ENCODE results near the gene ZNRF3.
"Not testable (repeated sequence)": the region's sequence is repeated elsewhere in the genome, so short reads cannot be mapped to it uniquely, and the experiment has no call there.

The ZNRF3 gene

DNA sequence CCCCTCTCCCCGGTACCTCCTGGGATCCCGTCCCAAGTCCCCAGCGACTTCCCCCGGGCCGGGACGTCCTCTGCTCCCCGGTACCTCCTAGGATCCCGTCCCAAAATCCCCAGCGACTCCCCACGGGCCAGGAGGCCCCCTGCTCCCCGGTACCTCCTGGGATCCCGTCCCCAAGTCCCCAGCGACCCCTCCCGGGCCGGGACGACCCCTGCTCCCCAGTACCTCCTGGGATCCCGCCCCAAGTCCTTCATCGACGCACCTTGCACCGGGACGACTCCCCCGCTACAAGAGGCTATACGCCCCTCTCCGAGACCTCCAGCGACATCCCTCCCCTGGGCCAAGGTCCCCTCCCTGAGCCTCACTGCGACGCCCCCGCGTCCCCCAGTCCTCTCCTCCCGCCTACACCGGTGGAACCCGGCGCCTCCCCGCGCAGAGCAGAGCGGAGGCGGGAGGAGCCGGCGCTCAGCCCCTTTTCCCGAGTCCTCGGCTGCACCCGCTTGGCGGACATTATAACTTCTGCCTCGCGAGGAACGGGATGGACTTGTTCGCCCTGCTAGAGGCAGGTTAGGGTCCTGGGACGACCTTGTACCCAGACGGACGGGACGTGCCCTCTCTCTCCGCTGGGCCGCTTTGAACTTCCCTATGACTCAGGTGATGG, 190.4 kb downstream of the ZNRF3 start:
- DNase-seq: peak; percentile 72

DNA sequence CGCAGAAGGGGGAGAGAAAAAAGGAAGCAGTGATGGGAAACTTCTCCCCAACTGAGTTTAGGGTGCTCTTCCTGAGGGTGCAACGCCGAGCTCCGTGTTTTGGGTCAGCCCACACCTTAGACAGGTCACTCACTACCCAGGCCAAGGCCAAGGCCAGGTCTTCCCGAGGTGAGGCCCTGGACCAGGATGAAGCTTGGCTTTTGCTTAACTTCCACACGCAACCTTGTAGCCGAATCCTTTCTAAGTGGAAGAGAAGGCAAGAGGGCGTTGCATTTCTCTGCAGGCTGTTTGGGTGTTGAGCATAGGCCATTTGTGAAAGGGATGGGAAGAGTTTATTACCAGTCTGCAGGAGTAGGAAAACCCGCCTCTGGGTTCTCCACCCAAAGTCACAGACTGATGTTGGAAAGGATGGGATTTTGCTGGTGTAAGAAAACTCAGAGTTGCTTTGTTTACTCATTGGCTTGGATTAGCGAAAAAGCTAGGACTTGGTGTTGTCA, 191.0 kb downstream of the ZNRF3 start:
- DNase-seq: no peak

DNA sequence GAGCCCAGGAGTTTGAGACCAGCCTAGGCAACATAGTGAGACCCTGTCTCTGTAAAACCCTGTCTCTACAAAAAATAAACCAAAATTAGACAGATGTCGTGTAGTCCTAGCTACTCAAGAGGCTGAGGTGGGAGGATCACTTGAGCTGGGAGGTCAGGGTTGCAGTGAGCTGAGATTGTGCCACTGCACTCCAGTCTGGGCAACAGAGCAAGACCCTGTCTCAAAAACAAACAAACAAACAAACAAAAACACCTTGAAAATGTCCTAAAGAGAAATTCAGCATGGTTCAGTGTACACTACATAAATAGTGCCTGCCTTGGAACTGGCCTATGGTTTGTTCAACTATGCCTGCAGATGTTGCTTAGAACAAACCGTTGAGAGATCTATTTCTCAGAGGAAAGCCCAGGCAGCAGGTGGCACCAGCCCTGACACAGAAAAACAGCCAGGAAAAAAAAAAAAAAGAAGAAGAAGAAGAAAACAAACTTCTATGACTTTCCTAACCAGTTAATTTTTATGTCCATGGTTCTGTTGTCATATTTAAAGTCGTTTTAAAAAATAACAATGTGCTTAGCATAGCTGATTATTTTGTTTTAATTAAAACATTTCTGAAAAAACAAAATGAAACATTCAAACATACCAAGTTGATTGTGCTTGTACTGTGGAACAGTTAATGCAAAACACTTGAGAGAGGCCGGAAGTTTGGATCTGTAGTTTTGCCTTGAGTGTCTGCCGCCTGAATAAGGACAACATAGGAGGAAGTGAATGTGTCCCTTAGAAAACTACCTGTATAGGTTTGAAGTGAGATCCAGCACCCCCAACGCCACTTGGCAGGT, 194.9 kb downstream of the ZNRF3 start:
- DNase-seq: no peak

DNA sequence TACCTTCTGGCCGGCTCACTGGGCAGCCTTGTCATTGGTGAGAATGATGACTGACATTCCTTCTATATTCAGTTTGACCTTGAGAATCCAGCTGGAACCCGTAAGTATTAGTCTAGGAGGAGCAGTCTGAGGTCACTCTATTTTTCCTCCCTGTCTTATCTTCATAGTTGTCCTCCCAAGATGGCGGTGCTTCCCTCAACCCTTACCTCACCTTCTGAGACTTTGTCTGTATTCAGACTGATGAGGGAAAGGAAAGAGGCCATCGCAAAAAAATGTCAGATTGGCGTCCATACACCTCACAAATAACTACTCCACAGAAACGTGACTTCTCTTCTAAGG, 195.5 kb downstream of the ZNRF3 start:
- DNase-seq: no peak

DNA sequence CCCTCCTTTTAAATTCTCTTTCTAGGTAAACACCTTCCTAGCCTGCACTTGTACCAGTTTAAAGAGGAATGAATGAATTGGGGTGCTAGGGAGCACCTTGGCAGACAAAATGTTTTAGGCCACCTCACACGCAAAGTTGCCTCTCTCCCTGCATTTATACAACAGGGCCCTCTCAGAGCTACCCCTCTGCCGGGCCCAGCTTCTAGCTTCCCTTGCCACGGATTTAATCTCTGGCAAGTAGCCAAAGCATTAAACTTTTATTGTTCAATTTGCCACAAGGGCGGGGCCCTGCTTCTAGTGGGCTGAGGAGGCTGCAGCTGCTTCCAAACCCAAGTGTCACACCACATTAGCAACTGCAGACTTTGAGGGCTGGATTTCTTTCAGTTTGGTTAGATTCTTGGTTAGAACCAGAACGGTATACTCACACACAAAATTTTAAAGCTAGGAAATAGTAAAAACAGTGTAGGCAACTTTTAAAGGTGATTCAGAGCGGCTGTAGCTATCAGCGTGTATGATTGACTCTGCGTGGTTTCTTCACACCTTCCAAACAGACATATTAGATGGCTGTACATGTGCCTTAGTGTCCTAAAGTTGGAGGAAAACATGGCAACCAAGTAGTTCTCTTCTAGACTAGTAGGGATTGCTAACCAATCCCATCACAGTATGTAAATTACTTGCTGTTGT, 196.0 kb downstream of the ZNRF3 start:
- peak; percentile 75 for DNase-seq

DNA sequence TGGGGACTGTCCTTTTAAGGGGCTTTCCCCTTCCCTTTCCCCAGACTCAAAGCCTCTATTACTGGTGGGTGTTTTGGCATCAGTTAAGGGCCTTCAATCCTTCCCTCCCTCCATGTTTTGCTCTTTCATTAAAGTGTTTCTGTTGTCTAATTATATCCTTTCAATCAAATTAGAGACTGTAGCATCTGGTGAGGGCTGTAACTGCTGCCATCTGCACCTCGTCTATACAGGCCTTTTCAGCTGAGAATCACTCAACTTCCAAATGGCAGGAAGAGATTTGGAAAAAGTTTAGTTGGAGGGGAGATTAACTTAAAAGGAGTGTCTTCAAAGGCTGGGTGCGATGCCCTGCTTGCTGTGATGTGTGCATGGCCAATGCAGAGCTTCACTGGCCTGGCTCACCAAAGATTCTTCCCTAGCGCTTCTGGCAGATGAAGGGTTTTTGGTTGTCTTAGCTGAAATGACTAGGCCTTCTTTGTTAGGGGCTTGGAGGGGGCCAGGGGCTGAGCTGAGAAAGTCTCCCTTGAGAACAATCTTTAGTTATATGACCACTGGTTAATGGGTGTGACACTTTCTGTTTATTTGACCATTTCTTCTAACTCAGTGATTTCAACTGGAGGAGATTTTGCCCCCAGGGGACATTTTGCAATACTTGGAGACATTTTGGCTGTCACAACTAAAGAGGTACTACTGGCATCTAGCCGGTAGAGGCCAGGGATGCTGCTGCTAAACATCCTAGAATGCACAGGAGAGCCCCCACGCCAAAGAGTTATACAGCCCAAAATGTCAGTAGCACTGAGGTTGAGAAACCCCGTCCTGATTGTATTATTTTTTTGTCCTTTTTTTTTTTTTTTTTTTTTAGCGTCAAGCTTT, 197.0 kb downstream of the ZNRF3 start:
- no peak for DNase-seq

DNA sequence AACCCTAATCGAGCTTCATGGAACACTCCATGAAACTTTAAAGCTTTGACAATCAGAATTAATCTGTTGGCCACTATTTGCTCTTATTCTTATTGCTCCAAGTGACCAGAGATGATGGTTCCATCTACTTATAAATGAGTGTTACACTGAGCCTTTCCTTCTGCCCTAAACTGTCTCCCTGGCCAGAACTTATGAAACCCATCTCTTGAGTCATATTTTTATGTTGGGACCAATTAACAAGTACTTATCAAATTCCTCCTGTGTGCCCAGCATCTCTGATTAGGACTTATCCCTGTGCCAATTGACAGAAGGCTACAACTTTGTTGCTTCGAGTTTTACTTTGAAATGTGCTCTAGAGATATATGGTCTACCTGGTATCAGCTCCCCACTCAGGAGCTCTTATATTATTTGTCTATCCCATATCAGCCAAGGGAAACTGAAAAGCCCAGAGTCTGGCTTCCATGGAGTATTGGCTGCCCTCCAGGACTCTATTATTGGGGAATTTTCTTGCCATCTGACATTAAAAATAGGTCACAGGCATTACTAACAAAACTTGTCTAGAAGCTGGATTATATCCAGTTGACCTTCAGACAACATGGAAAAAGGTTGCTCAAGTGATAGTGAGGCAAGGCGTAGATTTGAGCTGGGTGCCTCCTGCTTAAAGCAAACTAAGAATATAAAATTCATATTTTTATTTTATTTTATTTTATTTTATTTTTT, 198.3 kb downstream of the ZNRF3 start:
- no peak for DNase-seq

DNA sequence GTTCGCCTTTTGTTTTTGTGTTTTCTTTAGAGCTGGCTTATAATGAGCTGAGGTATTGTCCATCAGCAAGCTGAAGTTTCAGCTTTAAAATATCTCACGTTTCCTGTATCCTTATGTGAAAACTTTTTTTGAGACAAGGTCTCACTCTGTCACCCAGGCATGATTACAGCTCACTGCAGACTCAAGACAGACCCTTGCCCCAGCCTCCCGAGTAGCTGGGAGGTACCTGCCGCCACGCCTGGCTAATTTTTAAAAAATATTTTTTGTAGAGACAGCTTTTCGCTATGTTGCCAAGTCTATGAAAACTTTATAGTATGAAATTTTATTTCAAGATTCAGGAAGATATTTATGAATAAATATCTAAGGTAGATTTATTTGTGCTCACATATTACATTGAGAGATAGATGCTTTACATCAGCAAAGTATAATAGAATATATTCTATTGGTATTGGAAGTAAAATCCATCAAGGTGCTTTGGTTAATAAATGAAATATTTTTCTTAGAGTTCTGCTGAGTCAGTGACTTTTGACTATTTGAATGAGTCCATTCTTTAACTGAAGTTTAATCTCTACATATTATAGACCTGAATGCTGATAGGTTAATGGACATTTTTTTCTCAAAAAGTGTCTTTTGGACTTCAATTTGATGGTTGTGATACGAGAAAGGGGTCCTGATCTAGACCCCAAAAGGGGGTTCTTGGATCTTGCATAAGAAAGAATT, 199.6 kb downstream of the ZNRF3 start:
- no peak for DNase-seq

DNA sequence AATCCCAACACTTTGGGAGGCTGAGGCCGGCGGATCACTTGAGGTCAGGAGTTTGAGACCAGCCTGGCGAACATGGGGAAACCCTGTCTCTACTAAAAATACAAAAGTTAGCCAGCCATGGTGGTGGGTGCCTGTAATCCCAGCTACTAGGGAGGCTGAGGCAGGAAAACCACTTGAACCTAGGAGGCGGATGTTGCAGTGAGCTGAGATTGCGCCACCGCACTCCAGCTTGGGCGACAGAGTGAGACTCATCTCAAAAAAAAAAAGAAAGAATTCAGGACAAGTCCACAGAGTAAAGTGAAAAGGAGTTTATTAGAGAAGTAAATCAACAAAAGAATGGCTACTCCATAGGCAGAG, 200.2 kb downstream of the ZNRF3 start:
- DNase-seq: not testable (repeated sequence)

DNA sequence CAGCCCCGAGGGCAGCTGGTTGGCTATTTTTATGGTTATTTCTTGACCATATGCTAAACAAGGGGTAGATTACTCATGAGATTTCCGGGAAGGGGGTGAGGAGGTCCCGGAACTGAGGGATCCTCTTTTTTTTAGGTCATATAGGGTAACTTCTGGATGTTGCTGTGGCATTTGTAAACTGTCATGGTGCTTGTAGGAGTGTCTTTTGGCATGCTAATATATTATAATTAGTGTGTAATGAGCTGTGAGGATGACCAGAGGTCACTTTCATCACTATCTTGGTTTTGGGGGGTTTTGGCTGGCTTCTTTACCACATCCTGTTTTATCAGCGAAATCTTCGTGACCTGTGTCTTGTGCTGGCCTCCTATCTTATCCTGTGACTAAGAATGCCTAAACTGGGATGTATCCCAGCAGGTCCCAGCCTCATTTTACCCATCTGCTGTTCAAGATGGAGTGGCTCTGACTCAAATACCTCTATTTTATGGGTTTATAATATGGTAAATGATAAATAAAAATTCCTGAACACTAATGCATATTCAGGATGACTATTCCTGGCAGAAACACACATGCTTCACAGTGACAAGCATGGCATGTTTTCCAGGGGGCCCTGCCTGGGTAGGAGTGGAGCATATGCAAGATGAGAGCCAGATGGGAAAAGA, 200.7 kb downstream of the ZNRF3 start:
- no peak for DNase-seq

DNA sequence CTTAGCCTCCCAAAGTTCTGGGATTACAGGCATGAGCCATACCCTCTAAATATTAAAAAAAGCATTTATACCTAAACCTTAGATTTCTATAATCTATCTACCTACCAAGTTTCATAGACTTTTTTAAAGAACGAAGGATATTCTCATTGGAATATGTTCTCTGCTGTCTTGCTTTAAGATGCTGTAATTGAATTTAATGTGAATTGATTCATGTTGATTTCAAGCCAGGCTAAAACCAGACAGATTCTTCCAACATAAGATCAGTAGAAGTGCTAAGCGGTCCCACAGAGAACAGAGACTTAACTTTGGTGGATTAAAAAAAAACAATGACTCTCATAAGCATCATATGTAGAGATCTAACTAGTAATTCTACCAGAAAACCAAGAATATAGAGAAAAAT, 203.6 kb downstream of the ZNRF3 start:
- no peak for DNase-seq

DNA sequence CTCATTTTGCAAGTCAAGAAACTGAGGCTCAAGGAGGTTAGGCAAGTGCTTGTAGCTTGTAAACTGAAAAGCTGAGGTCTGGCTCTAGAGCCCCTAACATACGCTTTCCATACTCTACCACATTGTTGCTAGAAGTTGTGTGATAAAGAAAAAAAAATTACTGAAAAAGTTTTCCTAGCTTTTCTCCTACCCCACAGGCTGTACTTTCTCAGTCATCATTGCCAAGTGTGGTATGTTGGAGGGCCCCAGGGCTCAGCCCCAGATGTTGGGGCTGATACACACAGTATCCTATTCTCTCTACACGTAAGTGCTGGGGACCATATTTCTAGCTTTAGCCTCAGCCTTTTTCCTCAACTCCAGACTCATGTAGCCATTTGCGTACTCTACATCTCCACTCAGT, 205.4 kb downstream of the ZNRF3 start:
- DNase-seq: no peak

DNA sequence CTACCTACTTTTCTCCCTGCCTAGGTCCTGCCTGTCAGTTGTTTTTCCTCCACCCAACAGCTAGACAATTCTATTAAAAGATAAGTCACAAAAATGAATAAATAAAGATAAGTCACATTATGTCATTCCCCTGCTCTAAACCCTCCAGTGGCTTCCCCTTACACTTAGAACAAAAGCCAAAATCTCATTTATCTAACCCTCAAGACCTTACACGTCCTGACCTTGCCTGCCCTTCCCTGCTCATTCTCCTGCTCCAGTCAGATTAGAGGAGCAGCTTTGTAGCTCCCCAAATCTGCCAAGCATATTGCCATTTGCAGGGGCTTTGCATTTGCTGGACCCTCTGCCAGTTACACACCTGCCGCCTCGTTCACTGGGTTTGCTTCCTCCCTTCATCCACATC, 206.1 kb downstream of the ZNRF3 start:
- no peak for DNase-seq

DNA sequence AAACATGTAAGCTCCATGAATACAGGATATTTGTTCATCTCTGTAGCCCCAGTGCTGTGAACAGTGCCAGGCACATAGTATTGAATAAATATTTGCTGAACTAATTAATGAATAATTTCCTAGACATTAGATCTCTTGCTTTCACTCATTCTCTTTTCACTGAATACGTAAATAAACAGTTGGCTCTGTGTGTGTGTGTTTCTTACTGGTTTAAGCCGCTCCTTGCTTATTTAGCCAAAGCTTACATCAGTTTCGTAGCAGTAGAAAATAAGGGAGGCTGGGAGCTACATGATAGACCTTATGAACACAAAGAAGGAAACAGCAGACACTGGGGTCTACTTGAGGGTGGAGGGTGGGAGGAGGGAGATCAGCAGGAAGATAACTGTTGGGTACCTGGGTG, 206.7 kb downstream of the ZNRF3 start:
- DNase-seq: no peak

DNA sequence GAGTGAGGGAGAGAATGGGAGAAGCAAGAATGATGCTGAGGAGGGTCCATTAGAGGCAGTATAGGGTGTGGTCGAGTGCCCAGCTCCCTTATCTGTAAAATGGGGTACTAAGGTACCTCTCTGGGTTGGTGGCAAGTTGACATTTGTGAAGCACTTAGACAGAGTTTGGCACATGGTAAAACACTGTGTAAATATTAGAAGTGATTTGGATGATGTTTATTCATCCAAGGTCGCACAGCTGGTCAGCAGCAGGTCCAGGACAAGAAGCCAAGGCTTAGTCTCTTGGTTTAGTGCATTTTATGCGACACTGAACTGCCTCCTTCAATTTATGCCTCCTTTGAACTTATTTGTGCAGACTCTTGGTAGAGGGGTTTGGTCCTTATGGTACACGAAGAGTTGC, 208.9 kb downstream of the ZNRF3 start:
- DNase-seq: no peak

DNA sequence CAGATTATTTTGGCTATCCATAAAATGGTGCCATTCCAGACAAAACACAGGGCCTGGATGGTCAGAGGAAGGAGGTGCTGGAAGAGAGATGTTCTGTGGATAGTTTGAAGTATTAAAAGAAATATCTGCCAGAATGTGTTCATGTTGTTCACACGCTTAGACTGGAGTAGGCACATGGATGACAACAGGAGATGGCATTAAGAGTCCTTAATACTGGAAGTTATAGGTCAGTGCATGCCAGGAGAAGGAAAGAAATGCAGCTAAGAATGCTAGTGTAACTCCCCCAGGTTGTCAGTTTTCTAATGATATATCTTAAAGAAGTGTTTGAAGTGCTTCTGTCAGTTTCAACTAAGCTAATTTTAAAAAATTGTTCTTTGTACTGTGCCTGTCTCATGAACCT, 209.7 kb downstream of the ZNRF3 start:
- DNase-seq: no peak

DNA sequence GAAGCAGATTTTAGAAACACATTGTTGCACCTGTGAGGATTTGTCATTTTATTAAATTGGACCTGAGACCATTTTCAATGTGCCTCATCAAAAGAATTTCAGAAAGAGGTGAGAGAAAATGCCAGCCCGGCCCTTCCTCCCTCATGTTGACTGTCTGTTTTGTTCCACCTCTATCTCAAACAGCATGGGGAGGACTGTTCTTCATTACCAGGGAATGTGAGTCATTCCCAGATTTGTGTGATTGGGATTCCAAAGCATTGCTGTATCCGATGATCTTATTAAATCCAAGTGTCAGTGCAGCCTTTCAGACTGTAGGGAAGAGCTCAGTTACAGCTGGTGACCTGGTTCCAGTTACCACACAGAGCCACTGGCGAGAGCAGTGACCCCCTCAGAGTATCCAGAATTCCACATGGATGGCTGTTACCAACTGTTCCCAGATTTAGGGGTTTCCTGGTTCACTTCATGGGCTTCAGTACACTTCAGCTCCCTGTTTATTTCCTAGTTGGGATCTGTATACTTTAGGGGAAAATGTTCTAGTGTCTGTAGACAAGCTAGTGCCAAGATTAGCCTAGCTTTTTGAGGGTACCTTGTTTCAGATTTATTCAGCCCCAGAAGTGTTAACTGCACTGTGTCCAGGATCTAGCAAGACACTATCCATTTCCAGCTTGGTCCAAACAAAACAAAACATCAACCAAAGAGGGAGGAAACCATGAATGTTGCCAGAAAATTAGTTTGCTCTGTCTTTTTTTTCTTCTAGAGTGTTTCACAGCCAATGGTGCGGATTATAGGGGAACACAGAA, 210.3 kb downstream of the ZNRF3 start:
- no peak for DNase-seq

DNA sequence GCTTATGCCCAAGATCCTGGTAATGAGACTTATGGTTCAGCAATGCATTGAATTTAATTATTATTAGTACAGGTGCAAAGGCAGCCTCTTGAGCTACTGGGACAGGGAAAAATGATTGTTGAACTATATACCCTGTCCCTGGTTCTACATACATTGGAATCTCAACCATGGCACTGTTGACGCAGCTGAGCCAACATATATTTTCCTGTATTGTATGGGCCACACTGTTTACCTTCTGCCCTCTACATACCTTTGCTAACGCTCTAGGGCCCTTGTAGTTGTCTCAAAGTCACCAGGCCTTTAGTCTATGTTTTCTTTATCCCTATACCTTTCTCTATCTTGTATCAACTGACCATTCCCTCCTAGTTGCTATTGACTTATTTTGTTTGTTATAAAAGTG, 212.1 kb downstream of the ZNRF3 start:
- no peak for DNase-seq

DNA sequence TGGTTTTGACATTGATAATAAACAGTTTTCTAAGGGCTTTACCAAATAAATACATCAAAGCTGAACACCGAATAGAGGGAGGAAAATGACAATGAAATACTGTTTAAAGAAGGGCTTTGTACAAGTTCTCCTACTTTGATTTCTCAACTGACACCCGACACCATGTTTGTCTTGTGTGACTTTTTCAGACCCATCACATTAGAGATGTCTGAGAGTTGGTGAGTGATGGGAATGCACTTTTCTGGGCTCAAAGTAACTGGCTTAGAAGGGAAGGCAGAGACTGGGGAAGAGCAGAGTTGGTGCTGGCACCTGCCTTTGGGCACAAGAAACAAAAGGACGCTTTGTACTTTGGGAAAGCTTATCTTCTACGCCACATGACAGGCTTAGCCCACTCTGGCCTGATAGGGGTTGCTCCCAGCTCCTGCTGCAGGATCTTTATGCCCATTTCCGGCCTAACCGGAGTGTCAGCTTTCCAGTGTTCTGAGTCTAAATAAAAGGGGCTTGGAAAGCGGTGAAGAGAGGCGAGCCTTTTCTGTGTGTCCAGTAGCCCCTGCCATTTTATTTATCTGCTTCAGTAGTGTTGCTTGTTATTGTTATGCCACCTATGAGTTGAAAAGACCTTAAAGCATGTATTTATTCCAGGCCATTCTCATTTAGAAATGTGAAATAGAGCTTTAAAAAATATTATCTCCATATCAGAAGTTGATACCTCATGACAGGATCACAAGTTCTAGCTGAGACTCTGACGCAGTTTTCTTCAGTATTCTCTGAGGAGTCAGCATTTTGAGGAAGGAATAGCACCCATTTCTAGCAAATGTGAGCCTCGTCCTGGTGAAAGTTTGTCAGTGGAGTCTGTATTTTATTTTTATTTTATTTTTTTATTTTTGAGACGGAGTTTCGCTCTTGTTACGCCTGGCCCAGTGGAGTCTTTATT, 213.6 kb downstream of the ZNRF3 start:
- no peak for DNase-seq
